Neural progenitor cell (in vitro differentiated cells): Measurements from ENCODE around the gene C22orf23.

ENCODE experiments used
- CTCF ChIP-seq: fragments of 200-600 bp; sonication (generic); IDR thresholded peaks from 2 replicates; pipeline ENCODE4 v1.5.1; 2017; ENCODE audit warnings: antibody characterized with exemption, mild to moderate bottlenecking
- EZH2 ChIP-seq: fragments of 200-600 bp; sonication (generic); IDR thresholded peaks from 2 replicates; pipeline ENCODE4 v1.6.1; 2017; ENCODE audit warnings: antibody characterized with exemption, mild to moderate bottlenecking, moderate library complexity

GRCh38 chr22:37920126-37920525 is 33.3 kb downstream of the C22orf23 start:
- no peak for TF ChIP-seq CTCF
- TF ChIP-seq EZH2 = no peak
